Nephron progenitor cell (in vitro differentiated cells): ENCODE data around the gene DRAP1.
A peak's percentile ranks its signal among the peaks of the same experiment; 100 is the strongest.

ENCODE experiments used
- DNase-seq: peaks from one replicate; pipeline ENCODE4 v3.0.0; 2021
- H3K27ac Mint-ChIP-seq: 2 replicates; pipeline ENCODE4 v1.8.0; 2021; ENCODE audit warnings: mild to moderate bottlenecking, moderate library complexity, mixed read lengths
- H3K27me3 Mint-ChIP-seq: 2 replicates; pipeline ENCODE4 v1.8.0; 2021; ENCODE audit warnings: mild to moderate bottlenecking, low read depth, mixed read lengths; ENCODE audit not compliant: poor library complexity
- H3K36me3 Mint-ChIP-seq: 2 replicates; pipeline ENCODE4 v1.8.0; 2021; ENCODE audit warnings: low read depth, mixed read lengths
- H3K4me1 Mint-ChIP-seq: 2 replicates; pipeline ENCODE4 v1.8.0; 2021; ENCODE audit warnings: mixed read lengths
- H3K4me3 Mint-ChIP-seq: 2 replicates; pipeline ENCODE4 v1.8.0; 2021; ENCODE audit warnings: mild to moderate bottlenecking, moderate library complexity, mixed read lengths
- H3K9me3 Mint-ChIP-seq: 2 replicates; pipeline ENCODE4 v1.8.0; 2021; ENCODE audit warnings: mild to moderate bottlenecking, moderate library complexity, mixed read lengths
- CTCF ChIP-seq: fragments of 200-600 bp; sonication (generic); IDR thresholded peaks from 2 replicates; pipeline ENCODE4 v1.5.0; 2021; ENCODE audit warnings: antibody characterized with exemption

DRAP1 gene

GRCh38 chr11:65965986-65966762, 46.9 kb downstream of the DRAP1 start:
- TF ChIP-seq CTCF: no peak
- DNase-seq: no peak
- no peaks in the 10 kb centered on the region for H3K9me3 Mint-ChIP-seq
- peaks cover 45% of the 10 kb centered on the region for H3K4me1 Mint-ChIP-seq
- H3K4me3 Mint-ChIP-seq: no peak overlapping the region
- peaks cover 39% of the 10 kb centered on the region for H3K36me3 Mint-ChIP-seq
- H3K27ac Mint-ChIP-seq: no peak overlapping the region
- H3K27me3 Mint-ChIP-seq: no peaks in the 10 kb centered on the region

- H3K4me1 Mint-ChIP-seq: peaks cover 35% of the 10 kb centered on the region
- H3K27me3 Mint-ChIP-seq: peaks cover 5% of the 10 kb centered on the region
- peaks cover 50% of the 10 kb centered on the region for H3K36me3 Mint-ChIP-seq
- no peaks in the 10 kb centered on the region for H3K9me3 Mint-ChIP-seq
- H3K4me3 Mint-ChIP-seq: no peak overlapping the region
- no peak overlapping the region for H3K27ac Mint-ChIP-seq
- no peak for TF ChIP-seq CTCF
- DNase-seq: no peak
These were observed 48.2 kb downstream of the DRAP1 start for GRCh38 chr11:65967329-65967934.

- Mint-ChIP-seq H3K4me1 (peaks cover 21% of the 10 kb centered on the region), H3K9me3 (no peaks in the 10 kb centered on the region), H3K27me3 (peaks cover 5% of the 10 kb centered on the region), H3K36me3 (peaks cover 63% of the 10 kb centered on the region), H3K4me3 (no peak overlapping the region), H3K27ac (peak overlapping the region; percentile 46)
- DNase-seq: no peak
- no peak for TF ChIP-seq CTCF
These were observed 49.6 kb downstream of the DRAP1 start for GRCh38 chr11:65968600-65969482.
